Measurements from ENCODE around the gene KCNJ3.
"Not testable (repeated sequence)": the region's sequence is repeated elsewhere in the genome, so short reads cannot be mapped to it uniquely, and the experiment has no call there.

The KCNJ3 gene

GRCh38 chr2:154846842-154847241 lies 148.3 kb downstream of the KCNJ3 start:
- DNase-seq (ENCODE audit: low spot score): no peak

DNA sequence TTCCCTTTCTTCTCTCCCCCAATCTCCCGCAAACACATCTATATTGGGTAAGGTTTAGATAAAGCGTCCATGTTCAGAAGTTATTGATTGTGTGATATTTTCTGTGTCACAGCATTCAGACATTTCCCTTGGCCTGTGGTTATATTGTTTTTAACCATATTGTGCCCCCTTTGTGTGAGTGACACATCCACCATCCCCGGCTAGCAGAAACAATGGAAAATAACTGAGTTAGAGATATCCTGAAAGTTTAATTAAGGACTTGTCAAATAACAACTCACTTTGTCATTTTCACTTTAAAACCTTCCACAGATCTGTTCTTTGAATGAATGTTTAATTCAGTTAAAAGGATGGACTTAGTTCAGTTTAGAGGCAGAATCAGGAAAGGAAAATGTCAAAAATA lies 151.0 kb downstream of the KCNJ3 start:
- no peak for DNase-seq (ENCODE audit: low spot score)

- no peak for DNase-seq (ENCODE audit: low spot score)
Measured at GRCh38 chr2:154850532-154850931, 152.0 kb downstream of the KCNJ3 start.

- DNase-seq (ENCODE audit: low spot score): no peak
Measured at GRCh38 chr2:154855138-154855537, 156.6 kb downstream of the KCNJ3 start.

GRCh38 chr2:154867151-154867550 lies 168.7 kb downstream of the KCNJ3 start:
- not testable (repeated sequence) for DNase-seq (ENCODE audit: low spot score)

GRCh38 chr2:154875999-154876398 lies 177.5 kb downstream of the KCNJ3 start:
- no peak for DNase-seq (ENCODE audit: low spot score)

DNA sequence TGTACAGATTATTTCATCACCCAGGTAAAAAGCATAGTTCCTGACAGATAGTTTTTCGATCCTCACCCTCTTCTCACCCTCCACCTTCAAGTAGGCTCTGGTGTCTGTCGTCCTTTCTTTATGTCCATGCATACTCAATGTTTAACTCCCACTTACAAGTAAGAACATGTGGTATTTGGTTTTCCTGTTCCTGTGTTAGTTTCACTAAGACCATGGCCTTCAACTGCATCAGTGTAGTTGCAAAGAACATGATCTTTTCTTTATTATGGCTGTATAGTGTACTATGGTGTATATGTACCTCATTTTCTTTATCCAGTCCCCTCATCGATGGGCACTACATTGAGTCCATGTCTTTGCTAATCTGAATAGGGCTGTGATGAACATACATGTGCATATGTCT lies 184.2 kb downstream of the KCNJ3 start:
- DNase-seq (ENCODE audit: low spot score): no peak

GRCh38 chr2:154886316-154886715 lies 187.8 kb downstream of the KCNJ3 start:
- DNase-seq (ENCODE audit: low spot score): no peak

DNA sequence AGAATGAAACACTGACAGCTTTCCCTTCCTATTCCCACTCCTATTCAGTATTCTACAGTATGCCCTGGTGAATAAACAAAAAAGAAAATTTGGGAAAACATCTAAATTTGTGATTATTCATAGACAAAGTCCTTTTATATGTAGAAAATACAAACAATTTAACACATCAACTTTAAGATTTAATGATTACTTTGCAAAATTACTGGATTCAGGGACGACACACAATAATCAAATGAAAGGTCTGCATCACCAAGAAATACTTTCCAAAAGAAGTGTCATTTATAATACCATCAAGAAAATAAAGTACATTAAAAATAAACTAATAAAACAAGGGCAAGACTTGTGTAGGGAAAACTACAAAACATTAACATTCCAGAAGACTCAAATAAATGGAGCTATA lies 199.8 kb downstream of the KCNJ3 start:
- DNase-seq (ENCODE audit: low spot score): no peak

- no peak for DNase-seq (ENCODE audit: low spot score)
Measured at GRCh38 chr2:154901063-154901462, 202.6 kb downstream of the KCNJ3 start.
